Kidney epithelial cell (primary cell): Measurements from ENCODE around the gene ME3. TPM values are rescaled to one million over a fixed set of nuclear protein-coding genes. Genes with fewer than 3 reads are reported as not detected.

Experiments used
- DNase-seq: peaks from one replicate; pipeline ENCODE4 v3.0.0-alpha.2; 2010; ENCODE audit warnings: low read depth
- H3K27me3 ChIP-seq: 2 replicates; pipeline ENCODE4 v1.6.0; 2011; ENCODE audit warnings: low read length; ENCODE audit not compliant: control insufficient read depth, insufficient read depth
- H3K36me3 ChIP-seq: 2 replicates; pipeline ENCODE4 v1.5.1; 2011; ENCODE audit warnings: low read length; ENCODE audit not compliant: control insufficient read depth, insufficient read depth
- H3K4me3 ChIP-seq: 2 replicates; pipeline ENCODE4 v1.5.1; 2011; ENCODE audit warnings: low read depth, mild to moderate bottlenecking, control low read depth, low read length
- CTCF ChIP-seq: IDR thresholded peaks from 2 replicates; pipeline ENCODE4 v1.5.1; 2011; ENCODE audit warnings: mild to moderate bottlenecking, moderate library complexity, low read length, control low read depth, inconsistent platforms; ENCODE audit not compliant: insufficient read depth, poor library complexity, severe bottlenecking
- total RNA-seq: library from RNA; depleted of rRNA; stranded (reverse); fragments of >200 nt; gene quantifications from 2 replicates; pipeline ENCODE4 v1.2.3, GENCODE V29; 2015

Gene ME3
- total RNA-seq, 1 donor from 2014 or later: 35.7 TPM

- no peak for TF ChIP-seq CTCF
- H3K4me3 ChIP-seq: no peak overlapping the region
Observed at GRCh38 chr11:86588566-86589090, 83.8 kb downstream of the ME3 start.

GRCh38 chr11:86587264-86588193, 84.9 kb downstream of the ME3 start:
- Histone ChIP-seq H3K4me3 (no peak overlapping the region), H3K36me3 (no peaks in the 10 kb centered on the region), H3K27me3 (no peaks in the 10 kb centered on the region)
- DNase-seq: no peak
- TF ChIP-seq CTCF: no peak

More at GRCh38 chr11:86588566-86589090, 83.8 kb downstream of the ME3 start:
- no peak for DNase-seq
- Histone ChIP-seq H3K27me3 (no peaks in the 10 kb centered on the region), H3K36me3 (no peaks in the 10 kb centered on the region)

- H3K4me3 ChIP-seq: no peak overlapping the region
- DNase-seq: no peak
- H3K27me3 ChIP-seq: no peaks in the 10 kb centered on the region
- TF ChIP-seq CTCF: no peak
- H3K36me3 ChIP-seq: no peaks in the 10 kb centered on the region
Observed at GRCh38 chr11:86586307-86586706, 86.1 kb downstream of the ME3 start.

GRCh38 chr11:86582898-86583297, 89.5 kb downstream of the ME3 start:
- no peaks in the 10 kb centered on the region for H3K27me3 ChIP-seq
- no peaks in the 10 kb centered on the region for H3K36me3 ChIP-seq
- H3K4me3 ChIP-seq: no peak overlapping the region
- no peak for TF ChIP-seq CTCF
- no peak for DNase-seq

GRCh38 chr11:86580535-86580934, 91.9 kb downstream of the ME3 start:
- no peak for DNase-seq
- Histone ChIP-seq H3K4me3 (no peak overlapping the region), H3K27me3 (no peaks in the 10 kb centered on the region), H3K36me3 (no peaks in the 10 kb centered on the region)
- no peak for TF ChIP-seq CTCF
